H9 (cell line): Measurements from ENCODE around the gene CDH23. TPM values are rescaled to one million over a fixed set of nuclear protein-coding genes. Genes with fewer than 3 reads are reported as not detected.

ENCODE experiments used
- DNase-seq: peaks from one replicate; pipeline ENCODE4 v3.0.0-alpha.2; 2017
- H2AFZ ChIP-seq: one replicate; pipeline ENCODE4 v1.6.1; 2013; ENCODE audit warnings: mild to moderate bottlenecking, low read length, control low read depth, moderate library complexity
- H2AK5ac ChIP-seq: 2 replicates; pipeline ENCODE4 v1.6.1; 2013; ENCODE audit warnings: low read length, control low read depth, mixed read lengths; ENCODE audit not compliant: insufficient read length
- H2BK120ac ChIP-seq: one replicate; pipeline ENCODE4 v1.6.1; 2013; ENCODE audit warnings: low read depth, mild to moderate bottlenecking, low read length, control low read depth, inconsistent platforms; ENCODE audit not compliant: poor library complexity, severe bottlenecking
- H2BK12ac ChIP-seq: 2 replicates; pipeline ENCODE4 v1.6.1; 2013; ENCODE audit warnings: low read length, control low read depth, mixed read lengths, low read depth; ENCODE audit not compliant: insufficient read length
- H2BK15ac ChIP-seq: 2 replicates; pipeline ENCODE4 v1.6.1; 2013; ENCODE audit warnings: low read depth, low read length, control low read depth
- H2BK20ac ChIP-seq: one replicate; pipeline ENCODE4 v1.6.1; 2013; ENCODE audit warnings: low read depth, mild to moderate bottlenecking, low read length, control low read depth, inconsistent platforms; ENCODE audit not compliant: poor library complexity, severe bottlenecking
- H2BK5ac ChIP-seq: 2 replicates; pipeline ENCODE4 v1.6.1; 2013; ENCODE audit warnings: low read length, control low read depth, mixed read lengths; ENCODE audit not compliant: insufficient read length
- H3K14ac ChIP-seq: 2 replicates; pipeline ENCODE4 v1.6.1; 2013; ENCODE audit warnings: low read length, control low read depth; ENCODE audit not compliant: insufficient read depth
- H3K18ac ChIP-seq: 2 replicates; pipeline ENCODE4 v1.6.1; 2013; ENCODE audit warnings: low read depth, mild to moderate bottlenecking, mixed read lengths, low read length, control low read depth; ENCODE audit not compliant: insufficient read length
- H3K23ac ChIP-seq: 2 replicates; pipeline ENCODE4 v1.6.1; 2013; ENCODE audit warnings: low read length, control low read depth, mixed read lengths, low read depth; ENCODE audit not compliant: insufficient read length
- H3K23me2 ChIP-seq: 2 replicates; pipeline ENCODE4 v1.6.1; 2013; ENCODE audit warnings: low read depth, mild to moderate bottlenecking, mixed read lengths, low read length, control low read depth; ENCODE audit not compliant: insufficient read length, poor library complexity, severe bottlenecking
- H3K27ac ChIP-seq: 2 replicates; pipeline ENCODE4 v1.5.1; 2013; ENCODE audit warnings: low read length, control low read depth, mixed read lengths, low read depth; ENCODE audit not compliant: insufficient read length
- H3K27me3 ChIP-seq: 2 replicates; pipeline ENCODE4 v1.6.1; 2013; ENCODE audit warnings: low read length, control low read depth, inconsistent platforms; ENCODE audit not compliant: insufficient read depth
- H3K4ac ChIP-seq: 2 replicates; pipeline ENCODE4 v1.6.1; 2013; ENCODE audit warnings: low read depth, mild to moderate bottlenecking, control low read depth, inconsistent platforms, low read length, moderate library complexity
- H3K4me1 ChIP-seq: 2 replicates; pipeline ENCODE4 v1.6.1; 2013; ENCODE audit warnings: low read length, control low read depth, inconsistent platforms; ENCODE audit not compliant: insufficient read depth
- H3K4me2 ChIP-seq: 2 replicates; pipeline ENCODE4 v1.6.1; 2013; ENCODE audit warnings: low read length, control low read depth, mixed read lengths; ENCODE audit not compliant: insufficient read length, insufficient read depth
- H3K56ac ChIP-seq: 2 replicates; pipeline ENCODE4 v1.6.1; 2013; ENCODE audit warnings: low read depth, mild to moderate bottlenecking, mixed read lengths, low read length, control low read depth; ENCODE audit not compliant: insufficient read length
- H3K79me1 ChIP-seq: 2 replicates; pipeline ENCODE4 v1.6.1; 2013; ENCODE audit warnings: low read depth, mild to moderate bottlenecking, moderate library complexity, low read length, control low read depth, inconsistent platforms; ENCODE audit not compliant: insufficient read depth, poor library complexity, severe bottlenecking
- H3K79me2 ChIP-seq: 2 replicates; pipeline ENCODE4 v1.6.1; 2013; ENCODE audit warnings: low read length, control low read depth, inconsistent platforms; ENCODE audit not compliant: insufficient read depth
- H3K9ac ChIP-seq: 2 replicates; pipeline ENCODE4 v1.6.1; 2013; ENCODE audit warnings: low read length, control low read depth, mixed read lengths; ENCODE audit not compliant: insufficient read length; ENCODE audit errors: extremely low read depth
- H3K9me3 ChIP-seq: one replicate; pipeline ENCODE4 v1.6.1; 2013; ENCODE audit warnings: low read depth, low read length, inconsistent platforms; ENCODE audit not compliant: control insufficient read depth
- H3T11ph ChIP-seq: one replicate; pipeline ENCODE4 v1.6.1; 2013; ENCODE audit warnings: mild to moderate bottlenecking, low read length, control low read depth, inconsistent platforms
- H4K20me1 ChIP-seq: one replicate; pipeline ENCODE4 v1.6.1; 2013; ENCODE audit not compliant: control insufficient read depth, insufficient read length, insufficient read depth
- H4K5ac ChIP-seq: 2 replicates; pipeline ENCODE4 v1.6.1; 2013; ENCODE audit warnings: low read depth, mild to moderate bottlenecking, mixed read lengths, low read length, control low read depth; ENCODE audit not compliant: insufficient read length
- H4K8ac ChIP-seq: replicated peaks from 2 replicates; pipeline ENCODE4 v1.6.1; 2013; ENCODE audit warnings: low read length, control low read depth, mixed read lengths, low read depth; ENCODE audit not compliant: insufficient read length
- H4K91ac ChIP-seq: 2 replicates; pipeline ENCODE4 v1.6.1; 2013; ENCODE audit warnings: low read depth, mild to moderate bottlenecking, moderate library complexity, mixed read lengths, low read length, control low read depth; ENCODE audit not compliant: insufficient read length
- H3K27ac Mint-ChIP-seq, 3 experiments: 2 replicates in 2 of 3; 3 replicates in 1 of 3; pipeline ENCODE4 v1.8.0; 2020 to 2021; ENCODE audit warnings: mixed read lengths in 3 of 3, mild to moderate bottlenecking in 1 of 3, moderate library complexity in 1 of 3
- H3K27me3 Mint-ChIP-seq: 2 replicates; pipeline ENCODE4 v1.8.0; 2021; ENCODE audit warnings: low read depth, mild to moderate bottlenecking, moderate library complexity, mixed read lengths
- H3K36me3 Mint-ChIP-seq, 3 experiments: 2 replicates in 2 of 3; 3 replicates in 1 of 3; pipeline ENCODE4 v1.8.0; 2020 to 2021; ENCODE audit warnings: low read depth in 3 of 3, mixed read lengths in 3 of 3; ENCODE audit not compliant: insufficient read depth in 1 of 3
- H3K4me1 Mint-ChIP-seq, 2 experiments: 2 replicates each; pipeline ENCODE4 v1.8.0; 2020; ENCODE audit warnings: mixed read lengths in 2 of 2
- H3K4me3 Mint-ChIP-seq, 2 experiments: 2 replicates in 1 of 2; 3 replicates in 1 of 2; pipeline ENCODE4 v1.8.0; 2020 to 2021; ENCODE audit warnings: mild to moderate bottlenecking in 2 of 2, mixed read lengths in 2 of 2, moderate library complexity in 1 of 2
- H3K9me3 Mint-ChIP-seq, 2 experiments: 2 replicates in 1 of 2; 3 replicates in 1 of 2; pipeline ENCODE4 v1.8.0; 2020; ENCODE audit warnings: mild to moderate bottlenecking in 2 of 2, mixed read lengths in 2 of 2, moderate library complexity in 1 of 2
- WGBS: extraction: QIAGEN DNeasy Blood & Tissue Kit; methylation state at CpG from one replicate; pipeline ENCODE4 v1.1.7; 2013; ENCODE audit warnings: missing lambda C conversion rate, low lambda C conversion rate, mixed read lengths; ENCODE audit not compliant: insufficient read length; ENCODE audit errors: extremely low coverage; 5-methylcytosine and 5-hydroxymethylcytosine counted together
- total RNA-seq: library from RNA; stranded (reverse); gene quantifications from 2 replicates; pipeline ENCODE4 v1.2.1, GENCODE V29; 2021
- TF ChIP-seq, protein P1 (sequence below): fragments of 200-600 bp; sonication (generic); conservative IDR thresholded peaks from 3 replicates; pipeline ENCODE4 v1.8.0; 2021; ENCODE audit warnings: antibody characterized with exemption, mild to moderate bottlenecking

CDH23 gene
- total RNA-seq, 1 experiment from 2014 or later, result 2.1 TPM

DNA sequence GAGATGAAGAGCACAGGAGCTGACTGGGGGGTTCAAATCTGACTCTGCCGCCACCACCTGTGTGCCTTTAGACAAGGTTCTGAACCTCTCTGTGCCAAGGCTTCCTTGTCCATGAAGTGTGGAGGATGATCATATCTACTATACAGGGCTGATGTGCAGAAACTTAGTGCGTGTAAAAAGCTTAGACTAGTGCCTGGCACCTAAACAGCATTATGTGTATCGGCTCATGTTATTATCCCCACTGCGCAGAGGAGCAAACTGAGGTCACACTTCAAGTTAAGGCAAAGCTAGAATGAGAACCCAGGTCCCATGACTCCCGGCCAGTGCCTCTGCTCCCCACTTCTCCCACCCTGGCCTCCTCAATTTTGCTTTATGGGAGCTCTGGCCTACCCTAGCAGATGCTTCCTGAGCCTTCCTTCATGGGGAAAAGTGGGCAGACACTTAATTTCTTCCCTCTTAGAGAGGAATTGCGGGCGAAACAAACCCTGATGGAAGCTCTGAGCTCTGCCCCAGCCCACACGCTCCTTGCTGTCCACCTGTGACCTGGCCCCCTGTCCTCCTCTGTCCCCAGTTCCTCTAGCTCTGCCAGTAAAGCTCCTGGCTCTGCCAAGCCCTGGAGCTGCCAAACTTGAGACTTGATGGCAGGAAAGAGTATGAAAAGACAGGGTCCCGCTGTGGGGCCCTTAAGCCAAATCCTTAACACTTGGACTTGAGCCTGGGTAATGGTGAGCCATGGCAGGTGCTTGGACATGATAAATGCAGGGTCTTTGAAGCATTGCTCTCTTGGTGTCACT lies 71.0 kb downstream of the CDH23 start:
- no peak overlapping the region for H4K91ac ChIP-seq
- no peak overlapping the region for H2BK120ac ChIP-seq
- no peak overlapping the region for H3K9ac ChIP-seq
- H3K4me1 ChIP-seq, result no peaks in the 10 kb centered on the region
- Mint-ChIP-seq H3K9me3 (no peaks in the 10 kb centered on the region), H3K36me3 (no peaks in the 10 kb centered on the region), H3K27ac (no peak overlapping the region), H3K27me3 (peaks cover 4% of the 10 kb centered on the region), H3K4me3 (no peak overlapping the region), H3K4me1 (peaks cover 0 to 11% of the 10 kb centered on the region in 2 experiments; a peak in 2 of 4 replicates)
- no peaks in the 10 kb centered on the region for H3K27me3 ChIP-seq
- no peak overlapping the region for H3K4me2 ChIP-seq
- no peak overlapping the region for H2BK20ac ChIP-seq
- no peaks in the 10 kb centered on the region for H3K79me2 ChIP-seq
- no peaks in the 10 kb centered on the region for H3K79me1 ChIP-seq
- H3K18ac ChIP-seq, result no peak overlapping the region
- no peak overlapping the region for H3K27ac ChIP-seq
- H4K8ac ChIP-seq, result no peak overlapping the region
- H2AK5ac ChIP-seq, result no peak overlapping the region
- no peaks in the 10 kb centered on the region for H3K9me3 ChIP-seq
- no peak overlapping the region for H3K56ac ChIP-seq
- H3K23ac ChIP-seq, result no peak overlapping the region
- no peak overlapping the region for H2BK15ac ChIP-seq
- DNase-seq, result no peak
- H4K5ac ChIP-seq, result no peak overlapping the region
- H2BK5ac ChIP-seq, result no peak overlapping the region
- H3K4ac ChIP-seq, result no peak overlapping the region
- H4K20me1 ChIP-seq, result no peaks in the 10 kb centered on the region
- no peak overlapping the region for H2BK12ac ChIP-seq
- no peak overlapping the region for H3T11ph ChIP-seq
- TF ChIP-seq, protein P1, sequence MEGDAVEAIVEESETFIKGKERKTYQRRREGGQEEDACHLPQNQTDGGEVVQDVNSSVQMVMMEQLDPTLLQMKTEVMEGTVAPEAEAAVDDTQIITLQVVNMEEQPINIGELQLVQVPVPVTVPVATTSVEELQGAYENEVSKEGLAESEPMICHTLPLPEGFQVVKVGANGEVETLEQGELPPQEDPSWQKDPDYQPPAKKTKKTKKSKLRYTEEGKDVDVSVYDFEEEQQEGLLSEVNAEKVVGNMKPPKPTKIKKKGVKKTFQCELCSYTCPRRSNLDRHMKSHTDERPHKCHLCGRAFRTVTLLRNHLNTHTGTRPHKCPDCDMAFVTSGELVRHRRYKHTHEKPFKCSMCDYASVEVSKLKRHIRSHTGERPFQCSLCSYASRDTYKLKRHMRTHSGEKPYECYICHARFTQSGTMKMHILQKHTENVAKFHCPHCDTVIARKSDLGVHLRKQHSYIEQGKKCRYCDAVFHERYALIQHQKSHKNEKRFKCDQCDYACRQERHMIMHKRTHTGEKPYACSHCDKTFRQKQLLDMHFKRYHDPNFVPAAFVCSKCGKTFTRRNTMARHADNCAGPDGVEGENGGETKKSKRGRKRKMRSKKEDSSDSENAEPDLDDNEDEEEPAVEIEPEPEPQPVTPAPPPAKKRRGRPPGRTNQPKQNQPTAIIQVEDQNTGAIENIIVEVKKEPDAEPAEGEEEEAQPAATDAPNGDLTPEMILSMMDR, result no peak
- no CpG with 5 or more reads among the region's 9 CpGs for WGBS
- H3K14ac ChIP-seq, result no peak overlapping the region
- H2AFZ ChIP-seq, result no peak overlapping the region
- no peaks in the 10 kb centered on the region for H3K23me2 ChIP-seq
